Suprapubic skin (tissue), 4 donors: ENCODE results near the gene DDTL.

Source experiments
- CTCF ChIP-seq, 2 donors: fragments of 200-600 bp in 1 of 2; fragments of 450-650 bp in 1 of 2; sonication (generic) in 1 of 2; IDR thresholded peaks; one replicate each; pipeline ENCODE4 v1.5.1; 2016 to 2019; ENCODE audit warnings: antibody characterized with exemption in 2 of 2, mild to moderate bottlenecking in 1 of 2, moderate library complexity in 1 of 2
- EP300 ChIP-seq: sonication (generic); formaldehyde crosslinking; IDR thresholded peaks from one replicate; pipeline ENCODE4 v1.6.1; 2017; ENCODE audit warnings: antibody characterized with exemption
- POLR2A ChIP-seq, 2 donors: fragments of 450-650 bp; IDR thresholded peaks; one replicate each; pipeline ENCODE4 v1.6.1; 2017; ENCODE audit warnings: antibody characterized with exemption in 2 of 2, mild to moderate bottlenecking in 2 of 2, moderate library complexity in 2 of 2
- POLR2AphosphoS5 ChIP-seq, 3 donors: sonication (generic); formaldehyde crosslinking; IDR thresholded peaks; one replicate each; pipeline ENCODE4 v1.6.1; 2017; ENCODE audit warnings: antibody characterized with exemption in 3 of 3

GRCh38 chr22:23939017-23939357 lies 27.7 kb upstream of the DDTL start:
- TF ChIP-seq CTCF (IDR thresholded peaks at IDR 0.05) (no peak), POLR2AphosphoS5 (IDR thresholded peaks at IDR 0.05) (no peak), EP300 (no peak), POLR2A (IDR thresholded peaks at IDR 0.05) (no peak)
